ENCODE data around the gene ZNF789. TPM values are rescaled to one million over a fixed set of nuclear protein-coding genes. Genes with fewer than 3 reads are reported as not detected.
"Not testable (repeated sequence)": the region's sequence is repeated elsewhere in the genome, so short reads cannot be mapped to it uniquely, and the experiment has no call there.

ZNF789 gene
- total RNA-seq, 1 donor from 2014 or later: 21.7 TPM

DNA sequence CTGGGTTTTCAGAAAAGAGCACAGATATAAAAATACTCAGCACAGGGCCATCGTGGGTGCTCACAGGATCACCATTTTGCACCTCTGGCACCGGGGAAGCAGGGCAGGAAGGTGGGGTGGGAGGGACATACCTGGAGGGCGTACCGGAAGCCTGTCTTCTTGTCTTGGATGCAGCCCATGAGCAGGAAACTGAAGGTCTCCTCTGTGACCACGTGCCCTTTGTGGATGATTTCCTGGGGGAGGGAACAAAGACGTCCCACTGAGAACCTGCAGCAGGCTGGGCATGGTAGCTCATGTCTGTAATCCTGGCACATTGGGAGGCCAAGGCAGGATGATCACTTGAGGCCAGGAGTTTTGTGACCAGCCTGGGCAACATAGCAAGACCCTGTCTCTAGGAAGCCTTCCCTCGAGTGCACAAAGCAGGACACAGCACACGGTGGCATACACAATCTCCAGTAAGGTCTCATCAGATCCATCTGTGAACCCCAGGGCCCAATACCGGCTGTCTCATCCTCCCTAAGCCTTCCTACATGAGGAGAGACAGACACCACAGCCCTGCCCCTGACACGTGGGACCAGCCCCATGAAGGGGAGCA is 43.6 kb upstream of the ZNF789 start:
- no peak overlapping the region for H3K27ac Mint-ChIP-seq (ENCODE audit: unreplicated experiment)
- no peak overlapping the region for H3K4me2 ChIP-seq (ENCODE audit: low read length)

GRCh38 chr7:99429756-99430155 is 42.9 kb upstream of the ZNF789 start:
- Histone ChIP-seq H3K27ac (ENCODE audit: low read depth, low read length) (no peak overlapping the region), H4K20me1 (ENCODE audit: insufficient read depth, low read length) (no peaks in the 10 kb centered on the region), H3K79me2 (ENCODE audit: insufficient read depth, low read length) (no peaks in the 10 kb centered on the region), H3K4me3 (ENCODE audit: insufficient read depth, low read depth, low read length) (no peak overlapping the region), H3K4me2 (ENCODE audit: low read length) (no peak overlapping the region), H3K9me3 (ENCODE audit: insufficient read depth, low read depth, low read length) (no peaks in the 10 kb centered on the region), H3K27me3 (ENCODE audit: insufficient read depth, low read length) (no peaks in the 10 kb centered on the region), H2AFZ (ENCODE audit: low read depth, low read length) (no peak overlapping the region), H3K36me3 (ENCODE audit: insufficient read depth, low read length) (peaks cover 13% of the 10 kb centered on the region), H3K4me1 (ENCODE audit: insufficient read depth, low read length) (no peaks in the 10 kb centered on the region), H3K9ac (ENCODE audit: low read length) (no peak overlapping the region)
- Mint-ChIP-seq H3K36me3 (ENCODE audit: low read depth, unreplicated experiment) (peaks cover 14% of the 10 kb centered on the region), H3K27me3 (ENCODE audit: low read depth, unreplicated experiment) (no peaks in the 10 kb centered on the region), H3K4me3 (ENCODE audit: unreplicated experiment) (no peak overlapping the region), H3K4me1 (ENCODE audit: low read depth, unreplicated experiment) (no peaks in the 10 kb centered on the region), H3K9me3 (ENCODE audit: unreplicated experiment) (no peaks in the 10 kb centered on the region), H3K27ac (ENCODE audit: unreplicated experiment) (no peak overlapping the region)
- FAIRE-seq (no peak), DNase-seq (ENCODE audit: low read depth) (no peak)
- TF ChIP-seq EZH2 (IDR thresholded peaks at IDR 0.05; ENCODE audit: insufficient read depth, low read length): no peak
- TF ChIP-seq, protein P1, sequence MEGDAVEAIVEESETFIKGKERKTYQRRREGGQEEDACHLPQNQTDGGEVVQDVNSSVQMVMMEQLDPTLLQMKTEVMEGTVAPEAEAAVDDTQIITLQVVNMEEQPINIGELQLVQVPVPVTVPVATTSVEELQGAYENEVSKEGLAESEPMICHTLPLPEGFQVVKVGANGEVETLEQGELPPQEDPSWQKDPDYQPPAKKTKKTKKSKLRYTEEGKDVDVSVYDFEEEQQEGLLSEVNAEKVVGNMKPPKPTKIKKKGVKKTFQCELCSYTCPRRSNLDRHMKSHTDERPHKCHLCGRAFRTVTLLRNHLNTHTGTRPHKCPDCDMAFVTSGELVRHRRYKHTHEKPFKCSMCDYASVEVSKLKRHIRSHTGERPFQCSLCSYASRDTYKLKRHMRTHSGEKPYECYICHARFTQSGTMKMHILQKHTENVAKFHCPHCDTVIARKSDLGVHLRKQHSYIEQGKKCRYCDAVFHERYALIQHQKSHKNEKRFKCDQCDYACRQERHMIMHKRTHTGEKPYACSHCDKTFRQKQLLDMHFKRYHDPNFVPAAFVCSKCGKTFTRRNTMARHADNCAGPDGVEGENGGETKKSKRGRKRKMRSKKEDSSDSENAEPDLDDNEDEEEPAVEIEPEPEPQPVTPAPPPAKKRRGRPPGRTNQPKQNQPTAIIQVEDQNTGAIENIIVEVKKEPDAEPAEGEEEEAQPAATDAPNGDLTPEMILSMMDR (IDR thresholded peaks at IDR 0.05; ENCODE audit: insufficient read depth, low read depth, low read length): no peak

More for the DNA sequence above, 43.6 kb upstream of the ZNF789 start:
- Mint-ChIP-seq H3K4me1 (ENCODE audit: low read depth, unreplicated experiment) (no peaks in the 10 kb centered on the region), H3K4me3 (ENCODE audit: unreplicated experiment) (no peak overlapping the region), H3K27me3 (ENCODE audit: low read depth, unreplicated experiment) (no peaks in the 10 kb centered on the region), H3K36me3 (ENCODE audit: low read depth, unreplicated experiment) (peaks cover 16% of the 10 kb centered on the region), H3K9me3 (ENCODE audit: unreplicated experiment) (no peaks in the 10 kb centered on the region)
- no peaks in the 10 kb centered on the region for H3K9me3 ChIP-seq (ENCODE audit: insufficient read depth, low read depth, low read length)
- H3K27ac ChIP-seq (ENCODE audit: low read depth, low read length): no peak overlapping the region
- H3K36me3 ChIP-seq (ENCODE audit: insufficient read depth, low read length): peaks cover 13% of the 10 kb centered on the region
- H3K9ac ChIP-seq (ENCODE audit: low read length): no peak overlapping the region
- no peaks in the 10 kb centered on the region for H4K20me1 ChIP-seq (ENCODE audit: insufficient read depth, low read length)
- no peak overlapping the region for H3K4me3 ChIP-seq (ENCODE audit: insufficient read depth, low read depth, low read length)
- no peaks in the 10 kb centered on the region for H3K79me2 ChIP-seq (ENCODE audit: insufficient read depth, low read length)
- H3K4me1 ChIP-seq (ENCODE audit: insufficient read depth, low read length): no peaks in the 10 kb centered on the region
- H2AFZ ChIP-seq (ENCODE audit: low read depth, low read length): no peak overlapping the region
- no peaks in the 10 kb centered on the region for H3K27me3 ChIP-seq (ENCODE audit: insufficient read depth, low read length)
- DNase-seq (ENCODE audit: low read depth) (no peak), FAIRE-seq (no peak)
- TF ChIP-seq EZH2 (IDR thresholded peaks at IDR 0.05; ENCODE audit: insufficient read depth, low read length): no peak
- TF ChIP-seq, protein P1 (IDR thresholded peaks at IDR 0.05; ENCODE audit: insufficient read depth, low read depth, low read length): no peak

DNA sequence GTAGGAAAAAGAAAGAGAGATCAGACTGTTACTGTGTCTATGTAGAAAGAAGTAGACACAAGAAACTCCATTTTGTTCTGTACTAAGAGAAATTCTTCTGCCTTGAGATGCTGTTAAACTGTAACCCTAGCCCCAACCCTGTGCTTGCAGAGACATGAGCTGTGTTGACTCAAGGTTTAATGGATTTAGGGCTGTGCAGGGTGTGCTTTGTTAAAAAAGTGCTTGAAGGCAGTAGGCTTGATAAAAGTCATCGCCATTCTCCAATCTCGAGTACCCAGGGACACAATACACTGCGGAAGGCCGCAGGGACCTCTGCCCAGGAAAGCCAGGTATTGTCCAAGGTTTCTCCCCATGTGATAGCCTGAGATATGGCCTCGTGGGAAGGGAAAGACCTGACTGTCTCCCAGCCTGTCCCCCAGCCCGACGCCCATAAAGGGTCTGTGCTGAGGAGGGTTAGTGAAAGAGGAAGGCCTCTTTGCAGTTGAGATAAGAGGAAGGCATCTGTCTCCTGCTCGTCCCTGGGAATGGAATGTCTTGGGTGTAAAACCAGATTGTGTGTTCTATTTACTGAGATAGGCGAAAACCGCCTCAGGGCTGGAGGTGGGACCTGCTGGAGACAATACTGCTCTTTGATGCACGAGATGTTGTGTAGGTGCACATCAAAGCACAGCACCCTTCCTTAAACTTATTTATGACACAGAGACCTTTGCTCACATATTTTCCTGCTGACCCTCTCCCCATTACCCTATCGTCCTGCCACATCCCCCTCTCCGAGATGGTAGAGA is 40.7 kb upstream of the ZNF789 start:
- H3K27ac ChIP-seq (ENCODE audit: low read depth, low read length); FAIRE-seq; H3K4me2 ChIP-seq (ENCODE audit: low read length); H3K4me3 ChIP-seq (ENCODE audit: insufficient read depth, low read depth, low read length); H3K9me3 ChIP-seq (ENCODE audit: insufficient read depth, low read depth, low read length); H3K27me3 Mint-ChIP-seq (ENCODE audit: low read depth, unreplicated experiment); H3K4me3 Mint-ChIP-seq (ENCODE audit: unreplicated experiment); H3K27me3 ChIP-seq (ENCODE audit: insufficient read depth, low read length); H2AFZ ChIP-seq (ENCODE audit: low read depth, low read length); H3K4me1 ChIP-seq (ENCODE audit: insufficient read depth, low read length); H3K27ac Mint-ChIP-seq (ENCODE audit: unreplicated experiment); DNase-seq (ENCODE audit: low read depth); H3K9me3 Mint-ChIP-seq (ENCODE audit: unreplicated experiment); H3K9ac ChIP-seq (ENCODE audit: low read length); H4K20me1 ChIP-seq (ENCODE audit: insufficient read depth, low read length); H3K4me1 Mint-ChIP-seq (ENCODE audit: low read depth, unreplicated experiment); H3K36me3 ChIP-seq (ENCODE audit: insufficient read depth, low read length): not testable (repeated sequence)
- H3K36me3 Mint-ChIP-seq (ENCODE audit: low read depth, unreplicated experiment): peaks cover 12% of the 10 kb centered on the region
- peaks cover 12% of the 10 kb centered on the region for H3K79me2 ChIP-seq (ENCODE audit: insufficient read depth, low read length)

All from astrocyte (in vitro differentiated cells and primary cell).